HG02973 (cell line): Measurements from ENCODE around the gene CCNL2.

Experiments used
- ATAC-seq: cut with Tn5 transposase; IDR thresholded peaks from one replicate; pipeline ENCODE4 v1.9.1; 2021; ENCODE audit warnings: moderate library complexity; ENCODE audit not compliant: unreplicated experiment

The CCNL2 gene

GRCh38 chr1:1345384-1345783 is 53.8 kb downstream of the CCNL2 start:
- ATAC-seq, result no peak

DNA sequence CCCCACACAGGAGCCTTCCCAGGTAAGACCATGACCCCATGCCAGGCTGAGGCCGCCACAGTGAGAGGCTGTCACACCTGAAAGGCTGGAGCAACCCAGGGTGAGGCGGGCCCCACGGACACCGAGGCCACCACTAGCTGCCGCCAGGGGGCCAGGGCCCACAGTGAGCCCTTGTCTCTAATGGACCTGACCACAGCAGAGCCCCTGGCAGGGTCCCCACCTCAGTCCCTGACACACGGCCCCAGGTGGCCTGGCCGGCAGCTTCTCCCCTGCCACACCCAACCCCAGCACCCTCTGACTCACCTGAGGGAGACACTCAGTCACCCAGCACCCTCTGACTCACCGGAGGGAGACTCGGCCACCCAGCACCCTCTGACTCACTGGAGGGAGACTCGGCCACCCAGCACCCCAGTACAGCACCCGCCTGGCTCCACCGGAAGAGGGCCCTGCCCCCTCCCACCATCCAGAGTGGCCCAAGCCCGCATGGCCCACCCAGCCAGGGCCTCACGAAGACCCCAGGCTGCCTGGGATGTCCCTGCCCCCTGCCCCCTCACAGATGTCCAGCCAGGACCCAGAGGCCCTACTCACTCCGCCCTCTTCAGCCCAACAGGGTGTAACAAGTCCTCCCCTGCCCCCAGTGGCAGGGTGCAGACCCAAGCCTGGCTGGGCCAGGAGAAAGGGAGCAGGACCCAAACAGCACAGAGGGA is 54.3 kb downstream of the CCNL2 start:
- no peak for ATAC-seq

DNA sequence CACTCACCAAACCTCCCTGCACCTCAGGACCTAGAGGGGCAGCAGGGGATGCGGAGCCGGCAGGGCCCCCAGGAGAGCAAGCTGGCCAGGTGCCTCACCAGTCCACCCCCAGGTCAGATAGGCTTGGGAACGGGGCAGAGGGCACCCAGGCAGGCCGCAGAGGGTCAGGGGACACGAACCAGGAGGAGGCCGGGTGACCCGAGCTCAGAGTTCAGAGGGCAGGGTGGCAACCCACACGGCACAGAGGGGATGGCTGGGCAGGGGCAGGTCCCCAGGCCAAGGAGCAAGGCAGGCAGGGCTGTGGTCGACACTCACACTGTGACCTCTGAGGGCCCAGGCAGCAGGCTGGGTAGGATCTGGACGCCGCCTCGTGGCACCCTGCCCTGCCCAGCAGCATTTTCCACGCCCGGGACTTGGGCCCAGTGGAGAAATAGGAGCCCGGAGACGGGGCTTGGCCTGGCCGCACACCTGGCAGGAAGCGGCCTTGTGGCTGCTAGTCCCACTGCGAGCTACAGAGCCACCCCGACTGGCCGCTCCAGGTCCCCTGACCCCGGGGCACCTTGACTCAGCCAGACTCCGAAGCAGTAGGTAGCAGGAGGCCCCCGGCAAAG is 55.2 kb downstream of the CCNL2 start:
- ATAC-seq, result no peak

GRCh38 chr1:1342584-1343115 is 56.5 kb downstream of the CCNL2 start:
- ATAC-seq, result no peak

- no peak for ATAC-seq
Observed at GRCh38 chr1:1342061-1342562, 57.0 kb downstream of the CCNL2 start.

DNA sequence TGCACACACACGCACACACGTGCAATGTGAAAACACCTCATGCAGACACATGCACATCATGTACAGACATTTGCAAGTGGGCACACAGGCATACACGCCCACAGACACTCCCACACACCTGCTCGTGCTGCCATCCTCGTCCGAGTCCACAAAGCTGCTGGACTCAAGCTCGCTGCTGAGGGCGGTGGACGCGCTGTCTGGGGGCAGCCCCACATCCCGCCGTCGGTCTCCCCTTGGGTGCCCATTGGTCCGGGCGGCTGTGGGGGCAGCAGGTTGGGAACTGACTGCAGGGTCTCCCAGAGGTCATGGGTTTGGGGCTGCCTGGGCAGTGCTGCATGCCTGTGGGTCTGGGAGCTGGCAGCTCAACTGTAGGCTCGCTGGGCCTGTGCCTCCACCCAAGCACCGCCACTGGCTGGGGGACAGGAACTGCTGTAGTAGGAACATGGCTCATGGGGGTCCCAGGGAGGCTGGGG is 57.5 kb downstream of the CCNL2 start:
- ATAC-seq, result no peak

DNA sequence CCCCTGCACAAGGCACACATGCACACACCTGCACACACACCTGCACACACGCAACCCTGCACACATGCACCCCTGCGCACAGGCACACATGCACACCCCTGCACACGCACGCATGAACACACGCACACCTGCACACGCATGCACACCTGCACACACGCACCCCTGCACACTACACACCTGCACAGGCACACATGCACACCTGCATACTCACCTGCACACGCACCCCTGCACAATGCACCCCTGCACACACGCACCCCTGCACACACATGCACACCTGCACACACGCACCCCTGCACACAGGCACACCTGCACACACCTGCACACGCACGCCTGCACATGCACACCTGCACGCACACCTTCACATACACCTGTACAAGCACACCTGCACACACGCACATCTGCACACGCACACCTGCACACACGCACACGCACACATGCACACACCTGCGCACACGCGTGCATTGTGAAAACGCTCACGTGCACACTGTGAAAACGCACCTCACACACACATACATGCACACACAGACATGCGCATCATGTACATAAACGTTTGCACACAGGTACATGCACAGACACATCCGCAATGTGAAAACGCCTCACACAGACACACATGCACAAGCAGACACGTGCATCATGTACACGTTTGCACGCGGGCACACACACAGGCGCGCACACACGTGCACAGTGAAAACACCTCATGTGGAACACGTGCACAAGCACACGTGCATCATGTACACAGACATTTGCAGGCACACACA is 58.2 kb downstream of the CCNL2 start:
- ATAC-seq, result no peak

DNA sequence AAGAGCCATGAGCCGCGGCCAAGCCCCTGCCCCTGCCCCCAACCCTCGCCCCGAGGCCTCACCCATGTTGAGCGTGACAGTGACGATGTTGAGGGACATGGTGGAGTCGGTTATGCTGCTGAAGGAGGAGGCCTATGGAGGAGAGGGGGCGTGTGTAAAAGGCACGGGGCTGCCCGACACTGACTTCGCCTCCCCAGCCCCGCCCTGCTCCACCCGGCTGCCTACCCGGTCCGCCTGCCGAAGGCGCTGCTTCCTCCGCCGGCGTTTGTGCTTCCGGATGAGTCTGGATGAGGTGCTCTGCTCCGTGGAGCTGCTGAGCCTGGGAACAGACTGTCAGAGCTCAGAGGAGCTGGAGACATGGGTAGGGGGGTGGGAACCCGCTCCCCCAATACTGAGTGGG is 59.0 kb downstream of the CCNL2 start:
- no peak for ATAC-seq

DNA sequence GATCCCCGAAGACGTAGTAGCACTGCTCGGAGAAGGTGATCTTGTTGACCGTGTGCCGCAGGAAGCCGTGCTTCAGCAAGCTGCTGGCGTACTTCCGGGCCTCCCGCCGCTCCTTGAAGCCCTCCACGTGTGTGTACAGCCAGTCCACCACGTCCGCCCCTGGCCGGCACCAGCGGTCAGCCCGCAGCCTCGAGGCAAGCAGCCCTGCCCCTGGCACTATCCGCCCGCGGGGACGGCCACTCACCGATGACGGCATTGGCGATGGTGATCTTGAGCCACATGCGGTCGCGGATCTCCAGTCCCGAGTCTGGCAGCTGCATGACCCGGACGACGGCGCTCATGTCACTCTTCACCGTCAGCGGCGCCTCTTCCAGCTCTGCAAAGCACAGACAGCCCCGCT is 60.9 kb downstream of the CCNL2 start:
- no peak for ATAC-seq

DNA sequence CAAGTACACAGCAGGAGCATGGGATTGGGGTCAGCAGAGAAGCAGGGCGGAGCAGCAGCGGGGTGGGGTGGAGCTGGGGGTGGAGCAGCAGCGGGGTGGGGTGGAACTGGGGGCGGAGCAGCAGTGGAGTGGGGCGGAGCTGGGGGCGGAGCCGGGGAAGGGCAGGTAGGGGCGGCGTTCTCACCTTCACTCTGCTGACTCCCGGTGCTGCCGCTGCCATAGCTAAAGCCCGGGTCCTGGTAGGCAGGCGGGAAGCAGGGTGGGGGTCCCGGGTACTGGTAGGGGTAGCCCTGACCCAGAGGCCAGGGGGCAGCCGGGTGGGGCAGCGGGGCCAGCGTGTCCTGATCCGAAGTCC is 61.4 kb downstream of the CCNL2 start:
- ATAC-seq, result no peak

- no peak for ATAC-seq
Observed at GRCh38 chr1:1336931-1337792, 62.0 kb downstream of the CCNL2 start.

GRCh38 chr1:1336446-1336845 is 62.7 kb downstream of the CCNL2 start:
- ATAC-seq, result no peak

DNA sequence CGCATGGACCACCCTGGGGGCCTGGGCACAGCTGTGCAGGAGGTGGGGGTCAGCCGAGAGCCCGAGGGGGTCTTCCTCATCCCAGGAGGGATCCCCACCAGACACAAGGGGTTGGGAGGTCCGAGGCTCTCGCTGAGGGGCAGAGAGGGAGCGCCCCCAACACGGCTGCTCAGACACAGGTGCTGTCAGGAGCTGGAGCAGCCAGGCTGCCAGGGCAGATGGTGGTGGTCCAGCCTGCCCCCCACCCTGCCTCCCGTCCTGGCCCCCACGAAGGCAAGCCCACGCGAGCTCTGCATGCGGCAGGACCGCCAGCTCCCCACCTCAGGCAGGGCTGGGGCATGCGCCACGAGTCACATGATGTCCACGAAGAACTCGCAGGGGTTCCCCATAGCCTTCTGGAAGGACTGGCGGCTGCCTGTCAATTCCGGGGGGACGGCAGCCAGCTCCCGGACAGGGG is 63.3 kb downstream of the CCNL2 start:
- no peak for ATAC-seq
